Measurements from ENCODE around the gene ERAL1.
"Not testable (repeated sequence)": the region's sequence is repeated elsewhere in the genome, so short reads cannot be mapped to it uniquely, and the experiment has no call there.

- not testable (repeated sequence) for TF ChIP-seq CTCF, EZH2phosphoT487 (IDR thresholded peaks at IDR 0.05)
These were observed 8.1 kb upstream of the ERAL1 start for GRCh38 chr17:28846699-28847098.

All from neural progenitor cell (in vitro differentiated cells).